Measurements from ENCODE around the gene P2RY6. TPM values are rescaled to one million over a fixed set of nuclear protein-coding genes. Genes with fewer than 3 reads are reported as not detected.
"Not testable (repeated sequence)": the region's sequence is repeated elsewhere in the genome, so short reads cannot be mapped to it uniquely, and the experiment has no call there.

Gene P2RY6
- total RNA-seq, 1 donor from 2014 or later: not detected

- no peak for DNase-seq (ENCODE audit: low read depth, low spot score)
- Mint-ChIP-seq H3K36me3 (ENCODE audit: low read depth) (no peaks in the 10 kb centered on the region), H3K27ac (ENCODE audit: unreplicated experiment) (no peak overlapping the region), H3K4me1 (no peaks in the 10 kb centered on the region), H3K9me3 (no peaks in the 10 kb centered on the region), H3K4me3 (no peak overlapping the region), H3K27me3 (ENCODE audit: low read depth) (no peaks in the 10 kb centered on the region)
- TF ChIP-seq CTCF (conservative IDR thresholded peaks at IDR 0.05): no peak
Measured at GRCh38 chr11:73229896-73230875, 42.0 kb upstream of the P2RY6 start.

- Mint-ChIP-seq H3K36me3 (ENCODE audit: low read depth) (no peaks in the 10 kb centered on the region), H3K9me3 (no peaks in the 10 kb centered on the region), H3K27ac (ENCODE audit: unreplicated experiment) (no peak overlapping the region), H3K4me1 (no peaks in the 10 kb centered on the region), H3K27me3 (ENCODE audit: low read depth) (no peaks in the 10 kb centered on the region), H3K4me3 (no peak overlapping the region)
- DNase-seq (ENCODE audit: low read depth, low spot score): no peak
- no peak for TF ChIP-seq CTCF (conservative IDR thresholded peaks at IDR 0.05)
Measured at GRCh38 chr11:73230931-73231330, 41.2 kb upstream of the P2RY6 start.

- not testable (repeated sequence) for H3K36me3 Mint-ChIP-seq (ENCODE audit: low read depth); H3K4me3 Mint-ChIP-seq; H3K27me3 Mint-ChIP-seq (ENCODE audit: low read depth); DNase-seq (ENCODE audit: low read depth, low spot score); H3K4me1 Mint-ChIP-seq; H3K9me3 Mint-ChIP-seq; H3K27ac Mint-ChIP-seq (ENCODE audit: unreplicated experiment)
Measured at GRCh38 chr11:73232487-73232886, 39.7 kb upstream of the P2RY6 start.

GRCh38 chr11:73233211-73233610, 38.9 kb upstream of the P2RY6 start:
- Mint-ChIP-seq H3K27ac (ENCODE audit: unreplicated experiment) (no peak overlapping the region), H3K27me3 (ENCODE audit: low read depth) (no peaks in the 10 kb centered on the region), H3K4me1 (no peaks in the 10 kb centered on the region), H3K36me3 (ENCODE audit: low read depth) (no peaks in the 10 kb centered on the region), H3K9me3 (no peaks in the 10 kb centered on the region), H3K4me3 (no peak overlapping the region)
- DNase-seq (ENCODE audit: low read depth, low spot score): no peak
- no peak for TF ChIP-seq CTCF (conservative IDR thresholded peaks at IDR 0.05)

- DNase-seq (ENCODE audit: low read depth, low spot score): no peak
- no peak overlapping the region for H3K4me3 Mint-ChIP-seq
- H3K36me3 Mint-ChIP-seq (ENCODE audit: low read depth): no peaks in the 10 kb centered on the region
- no peak overlapping the region for H3K27ac Mint-ChIP-seq (ENCODE audit: unreplicated experiment)
- TF ChIP-seq CTCF (conservative IDR thresholded peaks at IDR 0.05): no peak
- no peaks in the 10 kb centered on the region for H3K9me3 Mint-ChIP-seq
- no peaks in the 10 kb centered on the region for H3K4me1 Mint-ChIP-seq
- no peaks in the 10 kb centered on the region for H3K27me3 Mint-ChIP-seq (ENCODE audit: low read depth)
Measured at GRCh38 chr11:73233692-73234470, 38.3 kb upstream of the P2RY6 start.
